Hepatocyte (in vitro differentiated cells): ENCODE measurements around the gene SLC30A10.

ENCODE experiments used
- CTCF ChIP-seq: fragments of 200-600 bp; sonication (generic); IDR thresholded peaks from 2 replicates; pipeline ENCODE4 v1.5.1; 2016; ENCODE audit warnings: antibody characterized with exemption, mild to moderate bottlenecking; ENCODE audit not compliant: poor library complexity
- EZH2phosphoT487 ChIP-seq: fragments of 200-600 bp; sonication (generic); IDR thresholded peaks from one replicate; pipeline ENCODE4 v1.6.1; 2018; ENCODE audit warnings: antibody characterized with exemption, mild to moderate bottlenecking, low read depth, moderate library complexity; ENCODE audit not compliant: unreplicated experiment, severe bottlenecking

GRCh38 chr1:219928791-219929118, 398 bp upstream of the SLC30A10 start:
- TF ChIP-seq CTCF (no peak), EZH2phosphoT487 (no peak)
